Liver (tissue), 9 donors: Measurements from ENCODE around the gene PAAF1. TPM values are rescaled to one million over a fixed set of nuclear protein-coding genes. Genes with fewer than 3 reads are reported as not detected.
A peak's percentile ranks its signal among the peaks of the same experiment; 100 is the strongest.

Experiments used
- DNase-seq: peaks from one replicate; pipeline ENCODE4 v3.0.0-alpha.2; 2017; ENCODE audit warnings: low spot score
- H3K27ac ChIP-seq, 2 donors: one replicate each; pipeline ENCODE4 v1.7.0; 2013; ENCODE audit warnings: inconsistent platforms in 2 of 2, low read length in 2 of 2, control low read depth in 1 of 2, low read depth in 1 of 2, mild to moderate bottlenecking in 1 of 2
- H3K27me3 ChIP-seq, 4 donors: one replicate each; pipeline versions ENCODE4 v1.6.1 to v1.7.0; 2013; ENCODE audit warnings: low read length in 3 of 4, inconsistent platforms in 1 of 4, mild to moderate bottlenecking in 1 of 4, moderate library complexity in 1 of 4; ENCODE audit not compliant: control insufficient read depth in 4 of 4, insufficient read depth in 4 of 4
- H3K36me3 ChIP-seq, 4 donors: one replicate each; pipeline versions ENCODE4 v1.6.1 to v1.7.0; 2013; ENCODE audit warnings: low read length in 3 of 4, mild to moderate bottlenecking in 3 of 4, low read depth in 1 of 4, moderate library complexity in 1 of 4; ENCODE audit not compliant: control insufficient read depth in 4 of 4, insufficient read depth in 3 of 4
- H3K4me1 ChIP-seq, 4 donors: one replicate each; pipeline versions ENCODE4 v1.6.1 to v1.7.0; 2013; ENCODE audit warnings: low read length in 3 of 4, mild to moderate bottlenecking in 3 of 4, moderate library complexity in 1 of 4; ENCODE audit not compliant: control insufficient read depth in 4 of 4, insufficient read depth in 4 of 4
- H3K4me3 ChIP-seq, 3 donors: one replicate each; pipeline versions ENCODE4 v1.6.1 to v1.7.0; 2013; ENCODE audit warnings: low read length in 3 of 3, control low read depth in 1 of 3, low read depth in 1 of 3, mild to moderate bottlenecking in 1 of 3
- H3K9ac ChIP-seq, 2 donors: one replicate each; pipeline ENCODE4 v1.7.0; 2013; ENCODE audit warnings: low read length in 2 of 2, mild to moderate bottlenecking in 2 of 2, moderate library complexity in 2 of 2, control low read depth in 1 of 2, low read depth in 1 of 2
- H3K9me3 ChIP-seq, 4 donors: one replicate each; pipeline versions ENCODE4 v1.6.1 to v1.7.0; 2013; ENCODE audit warnings: low read length in 3 of 4; ENCODE audit not compliant: control insufficient read depth in 4 of 4
- ATF3 ChIP-seq: IDR thresholded peaks from 2 replicates; pipeline ENCODE4 v1.6.1; 2016; ENCODE audit warnings: antibody characterized with exemption
- EGR1 ChIP-seq, 2 donors: IDR thresholded peaks; 2 replicates each; pipeline ENCODE4 v1.6.1; 2016 to 2018; ENCODE audit warnings: antibody characterized with exemption in 2 of 2, low read depth in 2 of 2
- FOXA1 ChIP-seq: IDR thresholded peaks from 2 replicates; pipeline ENCODE4 v1.6.1; 2016; ENCODE audit warnings: antibody characterized with exemption
- FOXA2 ChIP-seq: IDR thresholded peaks from 2 replicates; pipeline ENCODE4 v1.6.1; 2016; ENCODE audit warnings: antibody characterized with exemption
- HNF4A ChIP-seq, 2 donors: conservative IDR thresholded peaks; 2 replicates each; pipeline ENCODE4 v1.6.1; 2016; ENCODE audit warnings: antibody characterized with exemption in 2 of 2, mild to moderate bottlenecking in 2 of 2
- HNF4G ChIP-seq: IDR thresholded peaks from 2 replicates; pipeline ENCODE4 v1.6.1; 2016; ENCODE audit warnings: antibody characterized with exemption
- NR2F2 ChIP-seq: IDR thresholded peaks from 2 replicates; pipeline ENCODE4 v1.6.1; 2016; ENCODE audit warnings: antibody characterized with exemption
- RAD21 ChIP-seq, 2 donors: IDR thresholded peaks; 2 replicates each; pipeline ENCODE4 v1.6.1; 2016; ENCODE audit warnings: antibody characterized with exemption in 2 of 2, mild to moderate bottlenecking in 2 of 2
- REST ChIP-seq: IDR thresholded peaks from 2 replicates; pipeline ENCODE4 v1.6.1; 2016; ENCODE audit warnings: antibody characterized with exemption, mild to moderate bottlenecking
- RXRA ChIP-seq, 2 donors: IDR thresholded peaks; 2 replicates each; pipeline ENCODE4 v1.6.1; 2017 to 2018; ENCODE audit warnings: antibody characterized with exemption in 2 of 2, mild to moderate bottlenecking in 1 of 2
- SP1 ChIP-seq: IDR thresholded peaks from 2 replicates; pipeline ENCODE4 v1.6.1; 2018; ENCODE audit warnings: antibody characterized with exemption, mild to moderate bottlenecking
- YY1 ChIP-seq: IDR thresholded peaks from 2 replicates; pipeline ENCODE4 v1.6.1; 2016; ENCODE audit warnings: antibody characterized with exemption, mild to moderate bottlenecking
- WGBS: extraction: QIAGEN DNeasy Blood & Tissue Kit; methylation state at CpG from one replicate; pipeline ENCODE4 v1.1.7; 2013; 5-methylcytosine and 5-hydroxymethylcytosine counted together
- polyA plus RNA-seq, 2 donors: library from polyadenylated mRNA; stranded (reverse) in 1 of 2; unstranded in 1 of 2; fragments of 200-250 nt in 1 of 2; fragments of >200 nt in 1 of 2; fragmentation: Nextera tagmentation in 1 of 2; extraction: Ambion mirVana in 1 of 2; gene quantifications; one replicate each; pipeline versions ENCODE4 v1.2.1 to v1.2.3, GENCODE V29; 2013 to 2015
- total RNA-seq, 2 donors: library from RNA; depleted of rRNA; stranded (reverse); fragments of >200 nt; gene quantifications; one replicate each; pipeline ENCODE4 v1.2.3, GENCODE V29; 2014
- TF ChIP-seq, protein P1 (sequence below): IDR thresholded peaks from 2 replicates; pipeline ENCODE4 v1.6.1; 2016; ENCODE audit warnings: antibody characterized with exemption
- TF ChIP-seq, protein P2 (sequence below): fragments of 150-350 bp; IDR thresholded peaks from 2 replicates; pipeline ENCODE4 v1.5.1; 2017; ENCODE audit warnings: improper control_type of control experiment, low read depth, low read length; ENCODE audit not compliant: missing input control
- TF ChIP-seq, protein P3 (sequence below): IDR thresholded peaks from 2 replicates; pipeline ENCODE4 v1.6.1; 2016; ENCODE audit warnings: antibody characterized with exemption
- donor health status: healthy.
- donor health status: healthy.
- donor health status: healthy.
- donor health status: healthy.
- donor health status: healthy.

The PAAF1 gene
- total and polyA plus RNA-seq, 4 donors: 5.3 to 10.4 (median 8.3) TPM

DNA sequence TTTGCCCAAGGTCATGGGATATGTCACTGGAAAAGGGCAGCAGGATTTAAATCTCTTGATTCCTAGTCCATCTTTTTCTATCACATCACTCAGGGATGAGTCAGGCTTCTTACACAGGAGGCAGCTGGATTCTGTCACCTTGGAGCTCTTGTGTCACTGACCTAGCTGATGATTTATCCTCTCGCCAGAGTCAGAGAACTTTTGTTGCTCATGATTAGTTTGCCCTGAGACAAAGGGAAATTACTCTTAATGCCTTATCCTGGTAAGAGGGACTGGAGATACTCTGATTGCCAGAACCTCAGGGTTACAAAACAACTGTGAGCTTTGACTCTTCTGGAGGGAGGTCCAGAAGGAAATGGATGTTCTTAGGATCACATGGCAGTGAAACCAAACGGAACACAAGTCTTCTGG is 10.2 kb upstream of the PAAF1 start:
- WGBS: 79% methylated on average over 2 of the region's 2 CpGs
- no peak for TF ChIP-seq NR2F2
- TF ChIP-seq SP1: no peak
- no peak for TF ChIP-seq FOXA2
- no peak for TF ChIP-seq ATF3
- TF ChIP-seq FOXA1: no peak
- H3K4me1 ChIP-seq: peaks cover 0 to 19% (median 8%) of the 10 kb centered on the region in 4 donors
- no peaks in the 10 kb centered on the region for H3K27me3 ChIP-seq
- H3K9ac ChIP-seq: no peak overlapping the region
- no peaks in the 10 kb centered on the region for H3K9me3 ChIP-seq
- no peak overlapping the region for H3K4me3 ChIP-seq
- DNase-seq: no peak
- H3K27ac ChIP-seq: no peak overlapping the region
- H3K36me3 ChIP-seq: peaks cover 0 to 12% (median 7%) of the 10 kb centered on the region in 4 donors

GRCh38 chr11:73869332-73869949 is 7.4 kb upstream of the PAAF1 start:
- H3K36me3 ChIP-seq: peaks cover 5 to 20% (median 11%) of the 10 kb centered on the region in 4 donors
- no peak for DNase-seq
- no peaks in the 10 kb centered on the region for H3K27me3 ChIP-seq
- TF ChIP-seq ATF3: no peak
- TF ChIP-seq HNF4G: no peak
- TF ChIP-seq, protein P1, sequence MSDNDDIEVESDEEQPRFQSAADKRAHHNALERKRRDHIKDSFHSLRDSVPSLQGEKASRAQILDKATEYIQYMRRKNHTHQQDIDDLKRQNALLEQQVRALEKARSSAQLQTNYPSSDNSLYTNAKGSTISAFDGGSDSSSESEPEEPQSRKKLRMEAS: peak; percentile 6
- no peak for TF ChIP-seq RXRA (IDR thresholded peaks at IDR 0.05)
- TF ChIP-seq, protein P2, sequence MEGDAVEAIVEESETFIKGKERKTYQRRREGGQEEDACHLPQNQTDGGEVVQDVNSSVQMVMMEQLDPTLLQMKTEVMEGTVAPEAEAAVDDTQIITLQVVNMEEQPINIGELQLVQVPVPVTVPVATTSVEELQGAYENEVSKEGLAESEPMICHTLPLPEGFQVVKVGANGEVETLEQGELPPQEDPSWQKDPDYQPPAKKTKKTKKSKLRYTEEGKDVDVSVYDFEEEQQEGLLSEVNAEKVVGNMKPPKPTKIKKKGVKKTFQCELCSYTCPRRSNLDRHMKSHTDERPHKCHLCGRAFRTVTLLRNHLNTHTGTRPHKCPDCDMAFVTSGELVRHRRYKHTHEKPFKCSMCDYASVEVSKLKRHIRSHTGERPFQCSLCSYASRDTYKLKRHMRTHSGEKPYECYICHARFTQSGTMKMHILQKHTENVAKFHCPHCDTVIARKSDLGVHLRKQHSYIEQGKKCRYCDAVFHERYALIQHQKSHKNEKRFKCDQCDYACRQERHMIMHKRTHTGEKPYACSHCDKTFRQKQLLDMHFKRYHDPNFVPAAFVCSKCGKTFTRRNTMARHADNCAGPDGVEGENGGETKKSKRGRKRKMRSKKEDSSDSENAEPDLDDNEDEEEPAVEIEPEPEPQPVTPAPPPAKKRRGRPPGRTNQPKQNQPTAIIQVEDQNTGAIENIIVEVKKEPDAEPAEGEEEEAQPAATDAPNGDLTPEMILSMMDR: no peak
- no peak for TF ChIP-seq RAD21 (IDR thresholded peaks at IDR 0.05)
- TF ChIP-seq EGR1 (IDR thresholded peaks at IDR 0.05; ENCODE audit: low read depth in 2 of 2): no peak
- TF ChIP-seq, protein P3, sequence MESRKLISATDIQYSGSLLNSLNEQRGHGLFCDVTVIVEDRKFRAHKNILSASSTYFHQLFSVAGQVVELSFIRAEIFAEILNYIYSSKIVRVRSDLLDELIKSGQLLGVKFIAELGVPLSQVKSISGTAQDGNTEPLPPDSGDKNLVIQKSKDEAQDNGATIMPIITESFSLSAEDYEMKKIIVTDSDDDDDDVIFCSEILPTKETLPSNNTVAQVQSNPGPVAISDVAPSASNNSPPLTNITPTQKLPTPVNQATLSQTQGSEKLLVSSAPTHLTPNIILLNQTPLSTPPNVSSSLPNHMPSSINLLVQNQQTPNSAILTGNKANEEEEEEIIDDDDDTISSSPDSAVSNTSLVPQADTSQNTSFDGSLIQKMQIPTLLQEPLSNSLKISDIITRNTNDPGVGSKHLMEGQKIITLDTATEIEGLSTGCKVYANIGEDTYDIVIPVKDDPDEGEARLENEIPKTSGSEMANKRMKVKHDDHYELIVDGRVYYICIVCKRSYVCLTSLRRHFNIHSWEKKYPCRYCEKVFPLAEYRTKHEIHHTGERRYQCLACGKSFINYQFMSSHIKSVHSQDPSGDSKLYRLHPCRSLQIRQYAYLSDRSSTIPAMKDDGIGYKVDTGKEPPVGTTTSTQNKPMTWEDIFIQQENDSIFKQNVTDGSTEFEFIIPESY: no peak
- TF ChIP-seq HNF4A (conservative IDR thresholded peaks at IDR 0.05): no peak
- no peak for TF ChIP-seq REST
- peak; percentile 30 for TF ChIP-seq FOXA2
- no peak for TF ChIP-seq SP1
- TF ChIP-seq YY1: no peak
- no peak for TF ChIP-seq NR2F2
- H3K27ac ChIP-seq: no peak overlapping the region
- H3K4me3 ChIP-seq: no peak overlapping the region
- WGBS: 41% methylated on average over 1 of the region's 1 CpG
- H3K9ac ChIP-seq: no peak overlapping the region
- peaks cover 0 to 19% (median 8%) of the 10 kb centered on the region in 4 donors for H3K4me1 ChIP-seq
- no peaks in the 10 kb centered on the region for H3K9me3 ChIP-seq
